GM19099 (cell line): ENCODE data around the gene SRPK2.

Experiments
- POLR2A ChIP-seq: IDR thresholded peaks from 3 replicates; pipeline ENCODE4 v1.6.1; 2011; ENCODE audit warnings: low read depth; ENCODE audit not compliant: insufficient read length; ENCODE audit errors: extremely low read depth

Gene SRPK2

DNA sequence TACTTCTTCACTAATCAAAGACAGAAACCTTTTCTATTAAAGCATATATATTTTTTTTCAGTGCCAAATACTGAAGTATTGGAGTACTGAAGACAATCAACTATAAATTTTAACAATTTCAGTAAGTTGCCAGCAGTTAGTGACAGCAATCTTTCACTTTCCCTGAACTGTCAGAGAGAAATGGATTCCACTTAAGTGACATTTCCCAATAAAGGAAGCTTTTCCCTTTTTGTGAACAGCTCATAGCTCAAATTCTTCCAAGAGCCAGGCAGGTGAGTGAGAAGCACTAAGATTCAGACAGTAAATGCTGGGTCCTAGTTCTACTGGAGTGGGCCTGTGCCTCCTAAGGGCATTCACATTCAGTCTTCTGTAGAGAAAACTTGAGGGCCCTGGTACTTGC, 142.0 kb downstream of the SRPK2 start:
- no peak for TF ChIP-seq POLR2A

DNA sequence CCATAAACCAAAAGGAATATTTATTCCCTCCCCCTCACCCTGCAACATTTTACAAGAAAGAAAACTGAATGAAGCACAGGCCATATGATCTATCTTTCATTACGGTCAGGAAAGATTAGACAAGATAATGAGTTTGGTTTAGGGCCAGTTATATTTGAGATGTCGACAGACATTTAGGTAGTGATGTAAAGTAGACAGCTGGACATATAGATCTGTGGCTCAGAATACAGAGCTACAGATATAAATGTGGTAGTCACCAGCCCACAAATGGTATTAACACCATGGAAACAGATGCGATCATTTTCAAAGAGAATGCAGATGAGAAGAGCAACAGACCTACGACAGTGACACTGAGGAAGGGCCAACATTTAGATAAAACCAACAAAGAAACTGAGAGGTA, 142.5 kb downstream of the SRPK2 start:
- TF ChIP-seq POLR2A, result no peak

DNA sequence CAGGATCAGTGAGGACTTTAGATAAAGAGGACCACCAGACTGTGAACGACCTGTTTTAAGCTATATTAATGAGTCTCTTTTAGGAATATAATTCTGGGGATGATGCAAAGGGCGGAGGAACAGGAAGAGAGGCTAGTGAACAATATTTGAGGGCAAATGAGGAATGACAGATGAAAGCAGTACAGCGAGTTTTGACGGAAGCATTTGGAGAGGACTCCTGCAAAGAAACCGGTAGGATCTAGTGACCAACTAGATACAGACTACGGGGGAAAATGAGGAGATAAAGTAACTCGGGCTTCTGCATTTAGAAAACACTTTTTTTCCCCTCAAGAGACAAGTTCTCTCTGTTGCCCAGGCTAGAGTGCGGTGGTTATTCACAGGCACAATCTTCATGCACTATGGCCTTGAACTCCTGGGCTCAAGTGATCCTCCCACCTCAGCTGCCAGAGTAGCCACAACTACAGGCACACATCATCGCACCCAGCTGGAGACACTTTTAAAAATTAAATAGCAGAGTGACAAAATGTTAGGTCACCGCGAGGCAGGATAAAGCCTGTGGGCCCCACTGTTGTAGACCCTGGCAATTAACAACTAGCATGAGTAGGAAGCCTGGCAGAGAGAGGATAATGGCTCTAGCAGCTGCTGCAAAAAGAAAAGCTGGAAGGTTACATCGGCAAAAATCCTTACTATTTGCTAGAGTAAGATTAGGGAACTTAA, 143.2 kb downstream of the SRPK2 start:
- no peak for TF ChIP-seq POLR2A

DNA sequence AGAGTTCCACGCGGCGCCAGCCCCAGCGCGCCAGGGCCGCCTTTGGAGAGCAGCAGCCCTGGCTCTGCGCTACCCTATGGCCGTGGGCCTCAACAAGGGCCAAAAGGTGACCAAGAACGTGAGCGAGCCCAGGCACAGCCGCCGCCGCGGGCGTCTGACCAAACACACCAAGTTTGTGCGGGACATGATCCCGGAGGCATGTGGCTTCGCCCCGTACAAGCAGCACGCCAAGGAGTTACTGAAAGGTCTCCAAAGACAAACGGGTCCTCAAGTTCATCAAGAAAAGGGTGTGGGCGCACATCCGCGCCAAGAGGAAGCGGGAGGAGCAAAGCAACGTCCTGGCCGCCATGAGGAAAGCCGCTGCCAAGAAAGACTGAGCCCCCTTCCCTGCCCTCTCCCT, 144.1 kb downstream of the SRPK2 start:
- no peak for TF ChIP-seq POLR2A

DNA sequence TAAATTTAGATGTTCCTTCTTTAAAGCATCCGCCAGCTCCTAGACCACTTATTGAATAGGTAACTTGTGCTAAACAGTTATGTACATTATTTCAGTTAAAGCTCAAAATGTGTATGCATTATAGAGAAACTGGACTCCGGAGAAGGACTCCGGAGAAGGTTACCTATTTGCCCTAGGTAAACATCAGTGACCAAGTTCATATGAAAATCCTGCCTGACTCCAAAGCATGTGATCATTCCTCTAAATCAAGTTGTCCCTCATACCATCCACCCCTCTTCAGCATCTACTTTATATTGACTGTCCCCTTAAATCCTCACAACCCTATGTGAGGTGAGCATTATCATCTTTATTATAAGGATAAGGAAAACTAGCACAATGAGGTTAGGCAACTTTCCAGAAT, 147.5 kb downstream of the SRPK2 start:
- TF ChIP-seq POLR2A, result no peak

DNA sequence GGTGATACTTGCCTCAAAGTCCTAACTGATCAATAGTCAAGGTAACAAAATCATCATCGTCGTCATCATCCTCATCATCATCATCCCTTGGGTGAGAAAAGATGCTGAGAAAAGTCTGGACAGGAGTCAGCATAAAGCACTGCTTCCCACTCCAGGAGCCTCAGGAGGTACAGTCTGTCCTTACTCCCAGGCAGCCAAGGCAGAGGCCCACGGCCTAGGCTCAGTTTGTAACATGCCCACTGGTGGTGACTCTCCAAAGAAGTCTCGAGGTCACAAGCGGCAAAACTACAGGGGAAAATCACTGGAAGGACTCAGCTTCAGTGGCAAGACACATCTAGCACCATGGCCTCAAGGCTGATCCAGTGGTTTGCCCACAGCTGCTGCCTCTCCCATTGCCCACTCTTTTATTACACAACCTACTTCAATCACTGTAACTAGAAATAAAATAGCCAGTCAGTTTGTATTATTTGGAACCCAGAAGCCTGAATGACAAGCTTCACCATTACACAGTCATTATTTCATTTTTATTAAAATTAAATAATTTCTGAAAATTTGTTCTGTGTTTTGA, 150.4 kb downstream of the SRPK2 start:
- no peak for TF ChIP-seq POLR2A

DNA sequence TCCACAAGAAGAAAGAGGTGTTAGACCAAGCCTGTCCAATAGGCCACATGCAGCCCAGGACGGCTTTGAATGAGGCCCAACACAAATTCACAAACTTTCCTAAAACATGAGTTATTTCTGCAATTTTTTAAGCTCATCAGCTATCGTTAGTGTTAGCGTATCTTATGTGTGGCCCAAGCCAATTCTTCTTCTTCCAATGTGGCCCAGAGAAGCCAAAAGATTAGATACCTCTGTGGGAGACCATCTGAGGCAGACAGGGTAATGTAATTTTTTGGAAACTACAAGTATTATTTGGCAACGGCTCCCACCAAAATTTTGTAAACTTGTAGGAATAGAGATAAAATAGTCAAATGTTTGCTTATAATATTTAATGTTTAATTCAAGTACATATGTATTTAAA, 153.8 kb downstream of the SRPK2 start:
- no peak for TF ChIP-seq POLR2A

DNA sequence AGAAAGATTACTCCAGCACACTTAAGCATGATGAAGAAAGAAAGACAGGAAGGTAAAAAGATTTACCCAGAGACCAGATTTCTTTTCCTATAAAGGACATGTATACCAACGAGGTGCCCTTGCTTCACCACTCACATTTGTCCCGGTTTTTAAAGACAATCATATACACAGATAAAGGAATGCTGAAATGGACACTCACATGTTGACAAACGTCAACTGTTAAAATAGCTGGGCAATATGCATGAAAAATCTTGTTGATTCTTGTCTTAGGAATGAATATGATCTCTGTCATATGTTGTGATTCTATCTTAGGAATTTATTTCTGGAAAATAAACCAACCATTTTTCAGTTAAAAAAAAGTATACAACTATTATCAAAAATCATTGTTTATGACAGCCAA, 158.2 kb downstream of the SRPK2 start:
- no peak for TF ChIP-seq POLR2A

DNA sequence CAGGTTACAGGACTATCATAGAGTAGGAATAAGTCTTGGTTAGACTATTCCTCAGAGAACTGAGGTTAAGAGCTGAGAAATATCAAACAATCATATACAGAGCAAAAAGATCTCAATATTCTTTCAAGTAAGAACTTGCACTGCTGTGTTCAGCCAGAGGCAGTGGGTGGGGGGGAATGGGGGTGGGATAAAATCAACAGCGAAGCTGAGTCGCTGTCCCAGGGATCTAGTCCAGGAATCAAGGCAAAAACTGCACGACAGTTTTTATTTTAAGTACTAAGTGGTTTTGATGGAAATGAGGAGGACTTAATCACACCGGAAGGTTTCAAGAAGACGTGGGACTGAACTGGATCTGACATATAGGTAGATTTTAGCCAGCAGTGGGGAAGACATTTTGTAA, 159.1 kb downstream of the SRPK2 start:
- no peak for TF ChIP-seq POLR2A

DNA sequence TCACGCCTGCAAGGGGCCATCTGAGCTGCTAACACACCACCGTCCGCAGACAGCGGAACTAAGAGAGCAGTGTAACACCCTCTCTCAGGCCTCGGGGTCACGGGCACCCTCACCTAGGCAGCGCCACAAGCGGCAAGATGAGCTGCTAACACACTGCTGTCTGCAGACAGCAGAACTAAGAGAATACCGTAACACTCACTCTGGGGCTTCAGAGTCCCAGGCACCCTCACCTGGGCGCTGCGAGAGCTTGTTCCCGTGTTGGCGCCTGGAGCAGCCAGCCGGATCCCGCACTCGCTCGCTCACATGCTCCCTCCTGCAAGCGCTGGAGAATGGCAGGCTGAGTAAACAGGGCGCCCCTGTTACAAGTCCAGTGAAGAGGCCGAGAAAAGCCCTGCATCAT, 160.2 kb downstream of the SRPK2 start:
- TF ChIP-seq POLR2A, result no peak

DNA sequence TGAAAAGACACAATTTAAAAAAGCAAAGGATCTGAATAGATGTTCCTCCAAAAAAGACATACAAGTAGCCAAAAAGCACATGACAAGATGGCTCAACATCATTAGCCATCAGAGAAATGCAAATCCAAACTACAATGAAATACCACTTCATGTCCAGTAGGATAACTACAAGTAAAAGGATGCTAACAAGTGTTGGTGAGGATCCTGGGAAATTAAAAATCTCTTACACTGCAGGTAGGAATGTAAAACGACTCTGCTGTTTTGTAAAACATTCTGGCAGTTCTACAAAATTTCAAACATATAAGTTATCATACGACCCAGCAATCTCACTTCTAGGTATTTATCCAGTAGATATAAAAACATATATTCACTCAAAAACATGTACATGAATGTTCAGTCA, 161.3 kb downstream of the SRPK2 start:
- no peak for TF ChIP-seq POLR2A

DNA sequence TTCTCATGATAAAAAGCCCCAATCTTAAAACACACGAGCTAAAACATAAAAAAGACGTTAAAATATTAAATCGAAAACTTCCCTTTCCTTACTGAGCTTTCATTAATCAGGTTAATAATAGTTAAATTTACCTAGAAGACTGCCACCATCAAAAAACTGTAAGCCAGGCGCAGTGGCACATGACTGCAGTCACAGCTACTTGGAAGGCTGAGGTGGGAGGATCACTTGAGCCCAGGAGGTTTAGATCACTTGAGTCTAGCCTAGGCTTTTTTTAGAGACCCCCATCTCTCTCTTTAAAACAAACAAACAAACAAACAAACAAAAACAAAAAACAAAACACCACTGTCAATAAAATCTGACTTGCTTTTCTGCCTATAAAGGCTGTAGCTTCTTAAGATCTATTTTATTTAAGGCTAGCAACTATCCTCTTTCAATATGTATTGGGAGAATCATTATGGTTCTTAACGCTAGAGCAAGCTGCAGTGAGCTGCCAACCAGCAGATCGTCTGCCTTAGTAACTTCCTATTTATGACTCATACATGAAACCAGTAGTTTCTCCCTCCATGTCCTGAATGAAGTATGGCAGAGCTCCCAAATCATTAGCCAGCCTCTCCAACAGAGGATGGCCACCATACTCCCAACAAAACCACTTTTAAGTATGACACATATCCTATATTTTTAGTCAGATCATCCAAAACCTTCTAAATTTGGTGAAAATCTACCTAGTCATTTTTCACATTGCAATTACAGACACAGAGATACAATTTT, 163.7 kb downstream of the SRPK2 start:
- no peak for TF ChIP-seq POLR2A

DNA sequence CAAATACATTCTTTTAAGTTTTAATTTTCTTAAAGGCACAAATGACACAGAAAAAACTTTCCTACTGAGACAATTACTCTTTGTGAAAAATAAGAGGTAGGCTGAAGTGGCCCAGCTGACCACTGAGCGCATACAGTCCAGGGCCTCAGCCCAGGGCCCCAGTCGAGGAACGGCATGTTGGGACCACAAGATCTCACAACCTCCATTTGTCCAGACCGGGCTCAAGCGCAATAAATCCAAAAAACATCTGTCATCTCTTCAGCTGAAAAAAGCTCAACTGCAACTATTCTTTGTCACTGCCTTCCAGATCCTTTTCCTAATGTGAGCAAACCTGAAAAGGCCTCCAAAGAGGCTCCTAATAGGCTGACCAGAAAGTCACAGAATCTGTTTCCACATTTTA, 165.8 kb downstream of the SRPK2 start:
- TF ChIP-seq POLR2A, result no peak

DNA sequence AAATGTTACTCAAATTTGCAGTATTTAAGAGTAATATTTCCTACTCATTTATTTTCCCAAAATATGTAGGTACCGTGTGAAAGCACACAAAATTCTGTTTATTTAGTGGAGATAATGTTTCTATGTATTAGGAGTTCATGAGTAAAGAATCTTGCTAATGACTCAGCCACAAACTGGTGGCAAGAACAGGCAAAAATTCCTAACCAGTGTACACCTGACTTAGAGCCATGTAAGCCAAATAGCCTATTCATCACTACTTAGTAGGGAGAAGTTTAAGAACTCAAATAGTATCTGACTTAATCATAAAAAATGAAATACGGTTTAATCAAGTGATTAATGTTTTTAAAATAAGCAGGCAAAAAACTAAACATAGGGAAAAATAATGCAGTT, 169.0 kb downstream of the SRPK2 start:
- no peak for TF ChIP-seq POLR2A

DNA sequence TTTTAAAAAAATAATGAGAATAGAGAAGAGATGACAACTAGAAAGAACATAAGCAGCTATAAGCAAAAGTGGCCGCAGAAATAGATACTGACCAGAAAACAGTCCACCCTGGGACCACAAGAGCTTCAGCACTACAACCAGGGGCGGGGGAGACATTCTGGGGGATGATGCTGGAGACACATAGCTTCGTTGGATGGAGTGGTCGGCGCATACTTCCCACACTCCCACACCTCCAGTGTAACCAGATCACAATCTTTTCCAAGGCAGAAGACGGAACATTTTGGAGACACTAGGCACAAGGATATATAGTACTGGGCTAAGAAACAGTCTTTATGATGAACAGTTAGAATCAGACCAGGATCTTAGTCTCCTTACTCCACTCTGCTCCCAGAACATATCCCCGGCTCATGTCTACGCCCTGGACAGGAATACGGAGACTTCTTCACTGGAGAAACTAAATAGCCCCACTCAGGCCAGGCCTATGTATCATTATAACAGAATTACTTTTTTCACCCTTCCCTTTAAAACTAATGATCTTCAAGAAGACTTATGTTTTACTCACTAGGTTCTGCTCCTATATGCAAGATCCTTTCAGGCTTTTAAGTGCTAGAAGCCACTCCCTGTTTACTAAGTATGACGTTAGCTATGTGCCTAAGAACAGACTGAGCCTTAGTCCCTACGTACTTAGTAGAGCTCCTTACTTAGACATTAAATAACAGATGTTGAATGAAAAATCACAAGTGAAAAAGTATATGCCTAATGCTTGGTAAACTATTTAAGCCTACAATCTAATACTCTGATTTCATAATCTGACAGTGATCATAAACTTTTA, 169.6 kb downstream of the SRPK2 start:
- no peak for TF ChIP-seq POLR2A
